Measurements from ENCODE around the gene TBCA. TPM values are rescaled to one million over a fixed set of nuclear protein-coding genes. Genes with fewer than 3 reads are reported as not detected.

The TBCA gene
- total and polyA plus RNA-seq, 2 experiments from 2014 or later, result 245 to 287 TPM

GRCh38 chr5:77741608-77742007 is 34.5 kb downstream of the TBCA start:
- H3K4me1 ChIP-seq (ENCODE audit: low read depth), result no peaks in the 10 kb centered on the region
- H3K27me3 ChIP-seq, result no peaks in the 10 kb centered on the region
- DNase-seq (ENCODE audit: low read depth in 1 of 2, low spot score in 1 of 2), result no peak
- no peak overlapping the region for H3K27ac ChIP-seq
- H3K9me3 ChIP-seq (ENCODE audit: low read depth), result no peaks in the 10 kb centered on the region
- TF ChIP-seq CTCF (IDR thresholded peaks at IDR 0.05; ENCODE audit: low read depth, low read length), result no peak
- H3K4me3 ChIP-seq, result no peak overlapping the region
- H3K36me3 ChIP-seq, result no peaks in the 10 kb centered on the region

GRCh38 chr5:77734885-77735284 is 41.3 kb downstream of the TBCA start:
- Histone ChIP-seq H3K4me1 (ENCODE audit: low read depth) (no peaks in the 10 kb centered on the region), H3K9me3 (ENCODE audit: low read depth) (no peaks in the 10 kb centered on the region), H3K36me3 (no peaks in the 10 kb centered on the region), H3K27ac (no peak overlapping the region), H3K4me3 (no peak overlapping the region), H3K27me3 (no peaks in the 10 kb centered on the region)
- no peak for DNase-seq (ENCODE audit: low read depth in 1 of 2, low spot score in 1 of 2)
- no peak for TF ChIP-seq CTCF (IDR thresholded peaks at IDR 0.05; ENCODE audit: low read depth, low read length)

GRCh38 chr5:77733130-77733529 is 43.0 kb downstream of the TBCA start:
- Histone ChIP-seq H3K4me3 (no peak overlapping the region), H3K4me1 (ENCODE audit: low read depth) (no peaks in the 10 kb centered on the region), H3K36me3 (no peaks in the 10 kb centered on the region), H3K9me3 (ENCODE audit: low read depth) (no peaks in the 10 kb centered on the region), H3K27me3 (no peaks in the 10 kb centered on the region), H3K27ac (no peak overlapping the region)
- peak in 1 of 2 donors; percentile 47 for DNase-seq (ENCODE audit: low read depth in 1 of 2, low spot score in 1 of 2)
- TF ChIP-seq CTCF (IDR thresholded peaks at IDR 0.05; ENCODE audit: low read depth, low read length), result no peak

GRCh38 chr5:77727190-77727589 is 48.9 kb downstream of the TBCA start:
- TF ChIP-seq CTCF (IDR thresholded peaks at IDR 0.05; ENCODE audit: low read depth, low read length), result no peak
- H3K4me3 ChIP-seq, result no peak overlapping the region
- H3K27ac ChIP-seq, result no peak overlapping the region

GRCh38 chr5:77725616-77726015 is 50.5 kb downstream of the TBCA start:
- H3K27me3 ChIP-seq, result no peaks in the 10 kb centered on the region
- H3K36me3 ChIP-seq, result no peaks in the 10 kb centered on the region
- no peak overlapping the region for H3K4me3 ChIP-seq
- no peak for TF ChIP-seq CTCF (IDR thresholded peaks at IDR 0.05; ENCODE audit: low read depth, low read length)
- DNase-seq (ENCODE audit: low read depth in 1 of 2, low spot score in 1 of 2), result peak in 1 of 2 donors; percentile 13
- no peaks in the 10 kb centered on the region for H3K9me3 ChIP-seq (ENCODE audit: low read depth)
- H3K4me1 ChIP-seq (ENCODE audit: low read depth), result no peaks in the 10 kb centered on the region
- no peak overlapping the region for H3K27ac ChIP-seq

More at GRCh38 chr5:77727190-77727589, 48.9 kb downstream of the TBCA start:
- H3K4me1 ChIP-seq (ENCODE audit: low read depth), result no peaks in the 10 kb centered on the region
- no peaks in the 10 kb centered on the region for H3K27me3 ChIP-seq
- DNase-seq (ENCODE audit: low read depth in 1 of 2, low spot score in 1 of 2), result no peak
- H3K36me3 ChIP-seq, result no peaks in the 10 kb centered on the region
- no peaks in the 10 kb centered on the region for H3K9me3 ChIP-seq (ENCODE audit: low read depth)

- no peak overlapping the region for H3K27ac ChIP-seq
- H3K4me3 ChIP-seq, result no peak overlapping the region
- DNase-seq (ENCODE audit: low read depth in 1 of 2, low spot score in 1 of 2), result no peak
- H3K4me1 ChIP-seq (ENCODE audit: low read depth), result no peaks in the 10 kb centered on the region
- H3K27me3 ChIP-seq, result no peaks in the 10 kb centered on the region
- TF ChIP-seq CTCF (IDR thresholded peaks at IDR 0.05; ENCODE audit: low read depth, low read length), result no peak
- no peaks in the 10 kb centered on the region for H3K9me3 ChIP-seq (ENCODE audit: low read depth)
- H3K36me3 ChIP-seq, result no peaks in the 10 kb centered on the region
Observed at GRCh38 chr5:77724934-77725333, 51.2 kb downstream of the TBCA start.

All from cardiac muscle cell (in vitro differentiated cells and primary cell).